Measurements from ENCODE around the gene ABLIM1. TPM values are rescaled to one million over a fixed set of nuclear protein-coding genes. Genes with fewer than 3 reads are reported as not detected.

Gene ABLIM1
- polyA plus RNA-seq, 3 donors: 0.33 to 0.91 (median 0.57) TPM

GRCh38 chr10:114403541-114404161 lies 254.4 kb downstream of the ABLIM1 start:
- no peak overlapping the region for H3K4me2 ChIP-seq (replicated peaks; ENCODE audit: extremely low read depth, low read length, poor library complexity, severe bottlenecking)
- TF ChIP-seq CTCF (IDR thresholded peaks at IDR 0.05): no peak
- H3K27ac Mint-ChIP-seq: no peak overlapping the region
- WGBS (ENCODE audit: insufficient coverage): under 1% methylated on average over 34 of the region's 44 CpGs
- peak overlapping the region in 1 of 2 donors; percentile 78 for H3K4me3 Mint-ChIP-seq
- H3K36me3 Mint-ChIP-seq: no peaks in the 10 kb centered on the region
- peaks cover 36 to 53% of the 10 kb centered on the region in 2 donors for H3K27me3 ChIP-seq (ENCODE audit: control insufficient read depth in 2 of 2, insufficient read depth in 2 of 2, low read length in 2 of 2)
- H3K4me1 ChIP-seq (ENCODE audit: control insufficient read depth in 1 of 2, insufficient read depth in 2 of 2, low read length in 2 of 2): no peaks in the 10 kb centered on the region
- peaks cover 0 to 8% (median 2%) of the 10 kb centered on the region in 7 donors for H3K9me3 Mint-ChIP-seq
- no peaks in the 10 kb centered on the region for H4K20me1 ChIP-seq (ENCODE audit: insufficient read depth, low read length)
- H3K4me3 ChIP-seq (replicated peaks in 1 of 3; ENCODE audit: low read depth in 2 of 3, low read length in 3 of 3): no peak overlapping the region
- H3K9ac ChIP-seq (ENCODE audit: insufficient read depth, low read length, poor library complexity, severe bottlenecking): no peak overlapping the region
- H3K79me2 ChIP-seq (ENCODE audit: insufficient read depth, low read length): no peaks in the 10 kb centered on the region
- no peaks in the 10 kb centered on the region for H3K36me3 ChIP-seq (replicated peaks in 1 of 2; ENCODE audit: control insufficient read depth in 1 of 2, insufficient read depth in 2 of 2, low read length in 2 of 2)
- no peak for DNase-seq
- H3K9me3 ChIP-seq (replicated peaks in 1 of 2; ENCODE audit: control insufficient read depth in 1 of 2, insufficient read depth in 1 of 2, low read length in 2 of 2): no peaks in the 10 kb centered on the region
- H3K4me1 Mint-ChIP-seq: peaks cover 7% of the 10 kb centered on the region
- no peak overlapping the region for H3K27ac ChIP-seq (ENCODE audit: low read depth in 1 of 2, low read length in 2 of 2)
- intact Hi-C loops (cut with micrococcal nuclease): no loop called here
- H2AFZ ChIP-seq (ENCODE audit: insufficient read depth, low read depth, low read length, poor library complexity, severe bottlenecking): no peak overlapping the region
- H3K27me3 Mint-ChIP-seq (ENCODE audit: low read depth in 3 of 3): peaks cover 53 to 67% (median 58%) of the 10 kb centered on the region in 3 donors

GRCh38 chr10:114402871-114403540 lies 255.1 kb downstream of the ABLIM1 start:
- intact Hi-C loops (cut with micrococcal nuclease): no loop called here
- Mint-ChIP-seq H3K27me3 (ENCODE audit: low read depth in 3 of 3) (peaks cover 48 to 68% (median 62%) of the 10 kb centered on the region in 3 donors), H3K9me3 (peaks cover 0 to 8% (median 2%) of the 10 kb centered on the region in 7 donors), H3K4me1 (peaks cover 7% of the 10 kb centered on the region), H3K4me3 (peak overlapping the region; percentile 45 to 75), H3K27ac (peak overlapping the region in 1 of 7 donors; percentile 8), H3K36me3 (no peaks in the 10 kb centered on the region)
- DNase-seq: no peak
- Histone ChIP-seq H3K27ac (ENCODE audit: low read depth in 1 of 2, low read length in 2 of 2) (no peak overlapping the region), H3K36me3 (replicated peaks in 1 of 2; ENCODE audit: control insufficient read depth in 1 of 2, insufficient read depth in 2 of 2, low read length in 2 of 2) (no peaks in the 10 kb centered on the region), H3K27me3 (ENCODE audit: control insufficient read depth in 2 of 2, insufficient read depth in 2 of 2, low read length in 2 of 2) (peaks cover 36 to 53% of the 10 kb centered on the region in 2 donors), H3K9ac (ENCODE audit: insufficient read depth, low read length, poor library complexity, severe bottlenecking) (no peak overlapping the region), H3K79me2 (ENCODE audit: insufficient read depth, low read length) (no peaks in the 10 kb centered on the region), H3K4me3 (replicated peaks in 1 of 3; ENCODE audit: low read depth in 2 of 3, low read length in 3 of 3) (no peak overlapping the region), H4K20me1 (ENCODE audit: insufficient read depth, low read length) (no peaks in the 10 kb centered on the region), H2AFZ (ENCODE audit: insufficient read depth, low read depth, low read length, poor library complexity, severe bottlenecking) (no peak overlapping the region), H3K4me2 (replicated peaks; ENCODE audit: extremely low read depth, low read length, poor library complexity, severe bottlenecking) (no peak overlapping the region), H3K9me3 (replicated peaks in 1 of 2; ENCODE audit: control insufficient read depth in 1 of 2, insufficient read depth in 1 of 2, low read length in 2 of 2) (no peaks in the 10 kb centered on the region), H3K4me1 (ENCODE audit: control insufficient read depth in 1 of 2, insufficient read depth in 2 of 2, low read length in 2 of 2) (no peaks in the 10 kb centered on the region)
- TF ChIP-seq CTCF (IDR thresholded peaks at IDR 0.05): no peak
- WGBS (ENCODE audit: insufficient coverage): 1% methylated on average over 9 of the region's 17 CpGs

Data from CD14-positive monocyte (primary cell).